Measurements from ENCODE around the gene UNKL. TPM values are rescaled to one million over a fixed set of nuclear protein-coding genes. Genes with fewer than 3 reads are reported as not detected.

The UNKL gene
- total RNA-seq, 4 donors from 2014 or later: 31.8 to 38.8 (median 35.8) TPM

DNA sequence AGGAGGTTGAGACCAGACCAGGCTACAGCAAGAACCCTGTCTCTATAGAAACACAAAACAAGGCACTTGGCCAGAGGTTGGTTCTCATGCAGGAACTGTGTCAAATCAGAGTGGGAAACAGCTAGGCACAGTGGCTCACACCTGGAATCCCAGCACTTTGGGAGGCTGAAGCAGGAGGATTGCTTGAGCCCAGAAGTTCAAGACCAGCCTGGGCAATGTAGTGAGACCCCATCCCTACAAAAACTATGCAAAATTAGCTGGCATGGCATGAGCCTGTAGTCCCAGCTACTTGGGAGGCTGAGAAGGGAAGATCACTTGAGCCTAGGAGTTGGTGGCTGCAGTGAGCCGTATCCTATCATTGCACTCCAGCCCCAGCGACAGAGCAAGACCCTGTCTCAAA lies 1.7 kb downstream of the UNKL start:
- no peak for ATAC-seq
- H3K27ac ChIP-seq: no peak overlapping the region
- intact Hi-C loops (cut with DNase I; ENCODE audit: low total_unique reads): loop anchor here (1.0 kb wide), 1 partner anchor 50 kb away; no protein-coding TSS in a partner anchor
- no peaks in the 10 kb centered on the region for H3K27me3 ChIP-seq
- peaks cover 0 to 1% of the 10 kb centered on the region in 2 donors for H3K36me3 ChIP-seq
- DNase-seq: no peak
- H3K9me3 ChIP-seq: no peaks in the 10 kb centered on the region
- H3K4me1 ChIP-seq: peaks cover 10 to 27% of the 10 kb centered on the region in 2 donors
- H3K4me3 ChIP-seq: no peak overlapping the region
- in situ Hi-C loops (cut with MboI; ENCODE audit: low sequenced_read_pairs in 4 of 4): loop anchor here in 1 of 4 donors (10.0 kb wide), 1 partner anchor 48 kb away; no protein-coding TSS in a partner anchor
- TF ChIP-seq, protein P1, sequence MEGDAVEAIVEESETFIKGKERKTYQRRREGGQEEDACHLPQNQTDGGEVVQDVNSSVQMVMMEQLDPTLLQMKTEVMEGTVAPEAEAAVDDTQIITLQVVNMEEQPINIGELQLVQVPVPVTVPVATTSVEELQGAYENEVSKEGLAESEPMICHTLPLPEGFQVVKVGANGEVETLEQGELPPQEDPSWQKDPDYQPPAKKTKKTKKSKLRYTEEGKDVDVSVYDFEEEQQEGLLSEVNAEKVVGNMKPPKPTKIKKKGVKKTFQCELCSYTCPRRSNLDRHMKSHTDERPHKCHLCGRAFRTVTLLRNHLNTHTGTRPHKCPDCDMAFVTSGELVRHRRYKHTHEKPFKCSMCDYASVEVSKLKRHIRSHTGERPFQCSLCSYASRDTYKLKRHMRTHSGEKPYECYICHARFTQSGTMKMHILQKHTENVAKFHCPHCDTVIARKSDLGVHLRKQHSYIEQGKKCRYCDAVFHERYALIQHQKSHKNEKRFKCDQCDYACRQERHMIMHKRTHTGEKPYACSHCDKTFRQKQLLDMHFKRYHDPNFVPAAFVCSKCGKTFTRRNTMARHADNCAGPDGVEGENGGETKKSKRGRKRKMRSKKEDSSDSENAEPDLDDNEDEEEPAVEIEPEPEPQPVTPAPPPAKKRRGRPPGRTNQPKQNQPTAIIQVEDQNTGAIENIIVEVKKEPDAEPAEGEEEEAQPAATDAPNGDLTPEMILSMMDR (IDR thresholded peaks at IDR 0.05 in 4 of 5, conservative IDR thresholded peaks at IDR 0.05 in 1 of 5): no peak
- no peak for TF ChIP-seq POLR2A (IDR thresholded peaks at IDR 0.05)

DNA sequence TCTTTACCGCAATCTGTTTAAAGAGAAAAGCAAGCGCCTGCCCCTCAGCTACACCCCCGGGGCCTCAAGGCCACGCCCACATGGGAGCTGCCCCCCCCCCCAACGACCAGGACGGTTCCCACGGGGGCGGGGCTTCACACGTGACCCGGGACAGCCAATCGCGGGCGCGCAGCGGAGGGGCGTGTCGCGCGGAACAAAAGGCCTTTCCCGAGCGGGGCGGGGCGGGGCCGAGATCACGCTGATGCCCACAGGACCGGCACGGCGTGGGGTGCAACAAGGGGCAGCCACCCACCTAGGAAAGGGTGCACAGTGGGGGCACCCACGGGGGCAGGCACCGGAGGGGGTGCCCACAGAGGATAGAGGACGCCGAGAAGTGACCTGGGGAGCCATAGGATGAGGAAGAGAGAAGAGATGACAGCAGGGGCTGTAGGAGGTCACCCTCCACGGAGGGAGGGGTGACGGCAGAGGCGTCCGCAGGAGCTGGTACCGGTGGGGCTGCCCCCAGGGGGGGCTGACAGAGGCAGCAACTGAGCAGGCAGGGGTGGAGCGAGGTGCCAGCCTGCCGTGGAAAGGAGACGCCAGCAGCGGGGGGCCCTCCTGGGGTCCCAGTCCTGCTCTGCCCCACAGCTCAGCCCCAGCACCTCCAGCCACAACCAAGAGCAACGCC lies 6.2 kb downstream of the UNKL start:
- TF ChIP-seq, protein P1 (IDR thresholded peaks at IDR 0.05 in 4 of 5, conservative IDR thresholded peaks at IDR 0.05 in 1 of 5): no peak
- no peak for TF ChIP-seq POLR2A (IDR thresholded peaks at IDR 0.05)
- Histone ChIP-seq H3K4me3 (peak overlapping the region; percentile 49 to 66 (median 59)), H3K27ac (peak overlapping the region; percentile 51 to 75 (median 66)), H3K36me3 (peaks cover 0 to 3% of the 10 kb centered on the region in 2 donors), H3K9me3 (no peaks in the 10 kb centered on the region), H3K4me1 (peaks cover 7 to 18% of the 10 kb centered on the region in 2 donors), H3K27me3 (no peaks in the 10 kb centered on the region)
- ATAC-seq (peak; percentile 90 to 94), DNase-seq (peak; percentile 84 to 91)
- in situ Hi-C loops (cut with MboI; ENCODE audit: low sequenced_read_pairs in 4 of 4): no loop called here
- intact Hi-C loops (cut with DNase I; ENCODE audit: low total_unique reads): loop anchor here (1.0 to 5.0 kb wide), 3 partner anchors 12 to 84 kb away; partner anchors contain the start of genes TELO2 and UQCC4

DNA sequence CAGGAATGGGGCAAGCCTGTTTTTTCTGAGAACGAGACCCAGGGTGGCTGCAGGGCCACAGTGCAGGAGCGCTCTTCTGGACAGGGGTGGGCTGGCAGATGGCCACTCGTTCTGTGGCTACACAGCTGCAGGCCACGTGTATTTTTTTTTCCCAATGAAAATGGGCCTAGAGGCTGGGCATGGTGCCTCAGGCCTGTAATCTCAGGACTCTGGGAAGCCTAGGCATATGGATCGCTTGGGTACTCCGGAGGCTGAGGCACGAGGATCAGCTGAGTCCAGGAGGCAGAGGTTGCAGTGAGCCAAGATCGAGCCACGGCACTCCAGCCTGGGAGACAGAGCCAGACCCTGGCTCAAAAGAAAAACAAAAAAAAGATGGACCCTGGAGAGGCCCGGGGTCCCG lies 6.8 kb downstream of the UNKL start:
- DNase-seq: peak in 1 of 2 donors; percentile 36
- H3K36me3 ChIP-seq: peaks cover 0 to 7% of the 10 kb centered on the region in 2 donors
- peak; percentile 31 to 46 for ATAC-seq
- TF ChIP-seq, protein P1 (IDR thresholded peaks at IDR 0.05 in 4 of 5, conservative IDR thresholded peaks at IDR 0.05 in 1 of 5): no peak
- no peak for TF ChIP-seq POLR2A (IDR thresholded peaks at IDR 0.05)
- in situ Hi-C loops (cut with MboI; ENCODE audit: low sequenced_read_pairs in 4 of 4): no loop called here
- peak overlapping the region; percentile 49 to 66 (median 59) for H3K4me3 ChIP-seq
- intact Hi-C loops (cut with DNase I; ENCODE audit: low total_unique reads): loop anchor here (1.0 to 5.0 kb wide), 3 partner anchors 13 to 85 kb away; partner anchors contain the start of genes TELO2 and UQCC4
- no peaks in the 10 kb centered on the region for H3K27me3 ChIP-seq
- H3K27ac ChIP-seq: peak overlapping the region; percentile 51 to 75 (median 66)
- H3K4me1 ChIP-seq: peaks cover 7 to 15% of the 10 kb centered on the region in 2 donors
- H3K9me3 ChIP-seq: no peaks in the 10 kb centered on the region

DNA sequence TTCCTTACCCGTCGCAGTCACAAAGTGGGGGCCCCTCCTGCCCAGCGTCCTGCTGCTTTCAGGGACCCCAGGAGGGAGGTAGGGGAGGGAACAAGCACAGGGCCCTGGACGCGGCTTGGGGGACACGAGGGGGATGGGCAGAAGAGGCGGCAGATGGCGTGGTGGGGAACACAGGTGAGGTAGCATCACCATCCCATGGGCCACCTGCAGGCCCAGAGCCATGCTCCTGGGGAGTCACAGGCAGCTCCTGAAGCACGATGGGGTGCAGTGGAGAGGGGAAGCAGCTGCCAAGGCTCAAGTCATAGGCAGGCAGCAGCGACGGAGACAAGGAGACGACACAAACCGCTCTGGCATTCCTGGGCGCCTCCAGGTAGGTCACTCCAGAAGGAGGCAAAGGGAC lies 10.8 kb downstream of the UNKL start:
- H3K36me3 ChIP-seq: peaks cover 0 to 39% of the 10 kb centered on the region in 2 donors

More for the DNA sequence above, 10.8 kb downstream of the UNKL start:
- DNase-seq (no peak), ATAC-seq (no peak)
- no peak for TF ChIP-seq POLR2A (IDR thresholded peaks at IDR 0.05)
- TF ChIP-seq, protein P1 (IDR thresholded peaks at IDR 0.05 in 4 of 5, conservative IDR thresholded peaks at IDR 0.05 in 1 of 5): no peak
- Histone ChIP-seq H3K9me3 (no peaks in the 10 kb centered on the region), H3K4me3 (no peak overlapping the region), H3K27me3 (no peaks in the 10 kb centered on the region), H3K27ac (no peak overlapping the region), H3K4me1 (peaks cover 5 to 11% of the 10 kb centered on the region in 2 donors)
- intact Hi-C loops (cut with DNase I; ENCODE audit: low total_unique reads): no loop called here
- in situ Hi-C loops (cut with MboI; ENCODE audit: low sequenced_read_pairs in 4 of 4): no loop called here
